Spleen (tissue), 11 donors: ENCODE results near the gene GABRE. TPM values are rescaled to one million over a fixed set of nuclear protein-coding genes. Genes with fewer than 3 reads are reported as not detected.

ENCODE experiments used
- DNase-seq: peaks from one replicate; pipeline ENCODE4 v3.0.0-alpha.2; 2020
- H3K27ac ChIP-seq, 8 donors: fragments of 200-600 bp; sonication (generic) in 7 of 8; 1 replicate in 4 of 8; 2 replicates in 4 of 8; pipeline versions ENCODE4 v1.5.0 to v1.8.0; 2016 to 2021; ENCODE audit warnings: inconsistent platforms in 4 of 8, mild to moderate bottlenecking in 4 of 8, moderate library complexity in 1 of 8
- H3K27me3 ChIP-seq, 7 donors: fragments of 200-600 bp; sonication (generic) in 6 of 7; replicated peaks in 1 of 7; 1 replicate in 4 of 7; 2 replicates in 3 of 7; pipeline versions ENCODE4 v1.5.0 to v1.8.0; 2016 to 2021; ENCODE audit warnings: inconsistent platforms in 3 of 7, mild to moderate bottlenecking in 1 of 7
- H3K36me3 ChIP-seq, 6 donors: fragments of 200-600 bp; sonication (generic) in 5 of 6; 1 replicate in 4 of 6; 2 replicates in 2 of 6; pipeline versions ENCODE4 v1.5.0 to v1.8.0; 2016 to 2021; ENCODE audit warnings: inconsistent platforms in 2 of 6
- H3K4me1 ChIP-seq, 6 donors: fragments of 200-600 bp; sonication (generic) in 5 of 6; 1 replicate in 3 of 6; 2 replicates in 3 of 6; pipeline versions ENCODE4 v1.5.0 to v1.8.0; 2016 to 2021; ENCODE audit warnings: inconsistent platforms in 3 of 6
- H3K4me3 ChIP-seq, 8 donors: fragments of 200-600 bp; sonication (generic) in 7 of 8; 1 replicate in 4 of 8; 2 replicates in 4 of 8; pipeline versions ENCODE4 v1.5.0 to v1.8.0; 2016 to 2021; ENCODE audit warnings: inconsistent platforms in 4 of 8, mild to moderate bottlenecking in 4 of 8, moderate library complexity in 2 of 8
- H3K9me3 ChIP-seq, 8 donors: fragments of 200-600 bp; sonication (generic) in 7 of 8; 1 replicate in 4 of 8; 2 replicates in 4 of 8; pipeline versions ENCODE4 v1.5.0 to v1.8.0; 2016 to 2021; ENCODE audit warnings: inconsistent platforms in 4 of 8
- CTCF ChIP-seq, 11 experiments: fragments of 200-600 bp in 7 of 11; fragments of 450-650 bp in 4 of 11; sonication (generic) in 4 of 11; IDR thresholded peaks in 8 of 11; conservative IDR thresholded peaks in 3 of 11; 1 replicate in 7 of 11; 2 replicates in 4 of 11; pipeline versions ENCODE4 v1.4.0 to v1.8.0; 2016 to 2021; ENCODE audit warnings: antibody characterized with exemption in 11 of 11, inconsistent platforms in 4 of 11, mild to moderate bottlenecking in 1 of 11
- POLR2A ChIP-seq, 3 donors: fragments of 450-650 bp; IDR thresholded peaks; one replicate each; pipeline ENCODE4 v1.5.1; 2017; ENCODE audit warnings: antibody characterized with exemption in 3 of 3, mild to moderate bottlenecking in 1 of 3
- POLR2AphosphoS5 ChIP-seq, 3 donors: sonication (generic); formaldehyde crosslinking; IDR thresholded peaks; one replicate each; pipeline ENCODE4 v1.5.1; 2017; ENCODE audit warnings: antibody characterized with exemption in 3 of 3
- WGBS, 5 donors: extraction: QIAGEN DNeasy Blood & Tissue Kit in 3 of 5; methylation state at CpG; one replicate each; pipeline versions ENCODE4 v1.1.5 to v1.1.7; 2013 to 2018; 5-methylcytosine and 5-hydroxymethylcytosine counted together
- intact Hi-C: fragments of 100-400 bp; cut with DNase I; formaldehyde crosslinking; loops from one replicate; pipeline ENCODE4 v1.15.0; 2023; ENCODE audit warnings: low total_unique reads
- polyA plus RNA-seq, 3 donors: library from polyadenylated mRNA; stranded (reverse); fragments of 200-250 nt; gene quantifications; one replicate each; pipeline ENCODE4 v1.2.1, GENCODE V29; 2013
- total RNA-seq, 7 donors: library from RNA; depleted of rRNA in 3 of 7; stranded (reverse); fragments of >200 nt in 3 of 7; fragmentation: NEBNext Ultra II Directional in 4 of 7; extraction: Animal tissue kit (Norgen Biotek cat#: 25700) in 4 of 7; gene quantifications; one replicate each; pipeline versions ENCODE4 v1.1.0 to v1.2.1, GENCODE V29; 2016 to 2021
- donor health status: healthy with polysubstance abuse.
- donor health status: DM: no; HTN: no; CAD: no; lungs with moderate emphysema.
- donor health status: DM: no; HTN: no; CAD: no.
- donor health status: Bipolar disorder and iron deficiency.
- donor health status: healthy.
- donor health status: DM: no; HTN: no; CAD: no.
- donor health status: DM: yes; HTN: yes; CAD: no.

The GABRE gene
- total and polyA plus RNA-seq, 10 donors: 1.8 to 32.6 (median 19.7) TPM

- Histone ChIP-seq H3K9me3 (no peaks in the 10 kb centered on the region), H3K4me1 (no peaks in the 10 kb centered on the region), H3K4me3 (peak overlapping the region; percentile 5 to 64 (median 31)), H3K36me3 (peaks cover 0 to 6% (median 0%) of the 10 kb centered on the region in 6 donors), H3K27ac (peak overlapping the region in 5 of 8 donors; percentile 33 to 71 (median 56)), H3K27me3 (peaks cover 0 to 30% (median 11%) of the 10 kb centered on the region in 7 donors)
- WGBS, 5 donors: 10 to 35% (median 14%) methylated on average over 9 to 21 of the region's 21 CpGs
- TF ChIP-seq CTCF (IDR thresholded peaks at IDR 0.05 in 8 of 11, conservative IDR thresholded peaks at IDR 0.05 in 3 of 11) (no peak), POLR2AphosphoS5 (IDR thresholded peaks at IDR 0.05) (no peak), POLR2A (IDR thresholded peaks at IDR 0.05) (no peak)
- no peak for DNase-seq
- intact Hi-C loops: no loop called here
Observed at GRCh38 chrX:151973851-151974335, 583 bp downstream of the GABRE start.

GRCh38 chrX:151973060-151973661 lies 1.3 kb downstream of the GABRE start:
- Histone ChIP-seq H3K27me3 (peaks cover 0 to 30% (median 11%) of the 10 kb centered on the region in 7 donors), H3K27ac (peak overlapping the region in 3 of 8 donors; percentile 51 to 71 (median 60)), H3K4me1 (no peaks in the 10 kb centered on the region), H3K9me3 (no peaks in the 10 kb centered on the region), H3K4me3 (peak overlapping the region in 3 of 8 donors; percentile 38 to 64 (median 43)), H3K36me3 (peaks cover 0 to 9% (median 0%) of the 10 kb centered on the region in 6 donors)
- no peak for TF ChIP-seq POLR2A (IDR thresholded peaks at IDR 0.05)
- no peak for TF ChIP-seq CTCF (IDR thresholded peaks at IDR 0.05 in 8 of 11, conservative IDR thresholded peaks at IDR 0.05 in 3 of 11)
- TF ChIP-seq POLR2AphosphoS5 (IDR thresholded peaks at IDR 0.05): no peak
- DNase-seq: no peak
- 37 to 66% (median 56%) methylated on average over 3 to 4 of the region's 4 CpGs for WGBS, 5 donors
- intact Hi-C loops: no loop called here

GRCh38 chrX:151970661-151971060 lies 3.8 kb downstream of the GABRE start:
- WGBS, 5 donors: 57 to 74% (median 61%) methylated on average over 6 of the region's 6 CpGs
- DNase-seq: no peak
- Histone ChIP-seq H3K27ac (no peak overlapping the region), H3K9me3 (no peaks in the 10 kb centered on the region), H3K27me3 (peaks cover 0 to 26% (median 11%) of the 10 kb centered on the region in 7 donors), H3K36me3 (peaks cover 0 to 9% (median 0%) of the 10 kb centered on the region in 6 donors), H3K4me1 (no peaks in the 10 kb centered on the region), H3K4me3 (no peak overlapping the region)
- TF ChIP-seq CTCF (IDR thresholded peaks at IDR 0.05 in 8 of 11, conservative IDR thresholded peaks at IDR 0.05 in 3 of 11) (no peak), POLR2AphosphoS5 (IDR thresholded peaks at IDR 0.05) (peak in 1 of 3 donors; percentile 9)
- intact Hi-C loops: no loop called here

GRCh38 chrX:151970027-151970426 lies 4.4 kb downstream of the GABRE start:
- Histone ChIP-seq H3K9me3 (no peaks in the 10 kb centered on the region), H3K4me3 (no peak overlapping the region), H3K36me3 (peaks cover 0 to 9% (median 0%) of the 10 kb centered on the region in 6 donors), H3K27me3 (peaks cover 0 to 23% (median 10%) of the 10 kb centered on the region in 7 donors), H3K27ac (no peak overlapping the region), H3K4me1 (no peaks in the 10 kb centered on the region)
- TF ChIP-seq POLR2A (IDR thresholded peaks at IDR 0.05) (no peak), POLR2AphosphoS5 (IDR thresholded peaks at IDR 0.05) (no peak), CTCF (IDR thresholded peaks at IDR 0.05 in 8 of 11, conservative IDR thresholded peaks at IDR 0.05 in 3 of 11) (no peak)
- intact Hi-C loops: no loop called here
- DNase-seq: no peak
- 46 to 82% (median 71%) methylated on average over 7 of the region's 7 CpGs for WGBS, 5 donors
